Activated naive CD4-positive, alpha-beta T cell (primary cell): ENCODE results near the gene COA5.

Source experiments
- DNase-seq, 4 experiments: peaks; one replicate each; lab custom pipeline; 2025; lab: John Stamatoyannopoulos, UW

The COA5 gene

GRCh38 chr2:98551316-98551715, 57.0 kb downstream of the COA5 start:
- no peak for DNase-seq

- no peak for DNase-seq
Measured at GRCh38 chr2:98550165-98550564, 58.1 kb downstream of the COA5 start.
